ENCODE measurements around the gene LRTM2.

DNA sequence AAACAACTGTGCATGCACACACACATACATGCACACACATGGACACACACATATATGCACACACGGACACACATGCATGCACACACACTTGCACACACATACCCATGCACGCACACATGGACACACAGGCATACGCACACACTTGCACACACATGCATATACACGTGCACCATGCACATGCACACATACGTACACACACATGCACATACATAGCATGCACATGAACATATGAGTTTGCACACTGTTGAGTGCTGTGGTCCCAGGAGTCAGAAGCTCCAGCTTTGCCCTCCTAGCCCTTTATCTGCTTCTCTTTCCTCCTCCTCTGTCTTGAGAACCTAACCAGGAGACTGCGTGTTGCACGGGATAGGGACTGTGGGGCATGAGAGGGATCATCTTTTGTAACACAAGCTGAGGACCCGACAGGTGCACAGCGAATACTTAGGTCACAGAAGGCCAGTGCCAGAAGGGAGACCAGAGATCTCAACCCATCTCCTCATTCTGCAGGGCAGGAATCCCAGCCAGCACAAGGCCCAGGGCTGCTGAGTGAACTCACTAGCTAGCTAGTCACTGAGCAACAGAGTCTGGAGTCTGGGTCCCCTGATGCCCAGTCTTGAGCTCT is 3.5 kb upstream of the LRTM2 start:
- TF ChIP-seq, protein P1, sequence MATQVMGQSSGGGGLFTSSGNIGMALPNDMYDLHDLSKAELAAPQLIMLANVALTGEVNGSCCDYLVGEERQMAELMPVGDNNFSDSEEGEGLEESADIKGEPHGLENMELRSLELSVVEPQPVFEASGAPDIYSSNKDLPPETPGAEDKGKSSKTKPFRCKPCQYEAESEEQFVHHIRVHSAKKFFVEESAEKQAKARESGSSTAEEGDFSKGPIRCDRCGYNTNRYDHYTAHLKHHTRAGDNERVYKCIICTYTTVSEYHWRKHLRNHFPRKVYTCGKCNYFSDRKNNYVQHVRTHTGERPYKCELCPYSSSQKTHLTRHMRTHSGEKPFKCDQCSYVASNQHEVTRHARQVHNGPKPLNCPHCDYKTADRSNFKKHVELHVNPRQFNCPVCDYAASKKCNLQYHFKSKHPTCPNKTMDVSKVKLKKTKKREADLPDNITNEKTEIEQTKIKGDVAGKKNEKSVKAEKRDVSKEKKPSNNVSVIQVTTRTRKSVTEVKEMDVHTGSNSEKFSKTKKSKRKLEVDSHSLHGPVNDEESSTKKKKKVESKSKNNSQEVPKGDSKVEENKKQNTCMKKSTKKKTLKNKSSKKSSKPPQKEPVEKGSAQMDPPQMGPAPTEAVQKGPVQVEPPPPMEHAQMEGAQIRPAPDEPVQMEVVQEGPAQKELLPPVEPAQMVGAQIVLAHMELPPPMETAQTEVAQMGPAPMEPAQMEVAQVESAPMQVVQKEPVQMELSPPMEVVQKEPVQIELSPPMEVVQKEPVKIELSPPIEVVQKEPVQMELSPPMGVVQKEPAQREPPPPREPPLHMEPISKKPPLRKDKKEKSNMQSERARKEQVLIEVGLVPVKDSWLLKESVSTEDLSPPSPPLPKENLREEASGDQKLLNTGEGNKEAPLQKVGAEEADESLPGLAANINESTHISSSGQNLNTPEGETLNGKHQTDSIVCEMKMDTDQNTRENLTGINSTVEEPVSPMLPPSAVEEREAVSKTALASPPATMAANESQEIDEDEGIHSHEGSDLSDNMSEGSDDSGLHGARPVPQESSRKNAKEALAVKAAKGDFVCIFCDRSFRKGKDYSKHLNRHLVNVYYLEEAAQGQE (IDR thresholded peaks at IDR 0.05; ENCODE audit: insufficient read depth in 1 of 2, low read depth in 2 of 2, low read length in 1 of 2), result no peak
- TF ChIP-seq, protein P2, sequence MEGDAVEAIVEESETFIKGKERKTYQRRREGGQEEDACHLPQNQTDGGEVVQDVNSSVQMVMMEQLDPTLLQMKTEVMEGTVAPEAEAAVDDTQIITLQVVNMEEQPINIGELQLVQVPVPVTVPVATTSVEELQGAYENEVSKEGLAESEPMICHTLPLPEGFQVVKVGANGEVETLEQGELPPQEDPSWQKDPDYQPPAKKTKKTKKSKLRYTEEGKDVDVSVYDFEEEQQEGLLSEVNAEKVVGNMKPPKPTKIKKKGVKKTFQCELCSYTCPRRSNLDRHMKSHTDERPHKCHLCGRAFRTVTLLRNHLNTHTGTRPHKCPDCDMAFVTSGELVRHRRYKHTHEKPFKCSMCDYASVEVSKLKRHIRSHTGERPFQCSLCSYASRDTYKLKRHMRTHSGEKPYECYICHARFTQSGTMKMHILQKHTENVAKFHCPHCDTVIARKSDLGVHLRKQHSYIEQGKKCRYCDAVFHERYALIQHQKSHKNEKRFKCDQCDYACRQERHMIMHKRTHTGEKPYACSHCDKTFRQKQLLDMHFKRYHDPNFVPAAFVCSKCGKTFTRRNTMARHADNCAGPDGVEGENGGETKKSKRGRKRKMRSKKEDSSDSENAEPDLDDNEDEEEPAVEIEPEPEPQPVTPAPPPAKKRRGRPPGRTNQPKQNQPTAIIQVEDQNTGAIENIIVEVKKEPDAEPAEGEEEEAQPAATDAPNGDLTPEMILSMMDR (IDR thresholded peaks at IDR 0.05), result no peak
- TF ChIP-seq POLR2AphosphoS5 (IDR thresholded peaks at IDR 0.05; ENCODE audit: low read depth, low read length) (no peak), SIN3A (IDR thresholded peaks at IDR 0.05; ENCODE audit: borderline replicate concordance, insufficient read depth, low read depth, low read length) (no peak)
